H1 (cell line): ENCODE results near the gene SLC31A2. TPM values are rescaled to one million over a fixed set of nuclear protein-coding genes. Genes with fewer than 3 reads are reported as not detected.

Experiments used
- POLR2A ChIP-seq, 2 experiments: IDR thresholded peaks; 1 replicate in 1 of 2; 2 replicates in 1 of 2; pipeline ENCODE4 v1.6.1; 2011; ENCODE audit warnings: low read depth in 2 of 2, low read length in 2 of 2, mild to moderate bottlenecking in 2 of 2; ENCODE audit errors: control extremely low read depth in 1 of 2
- SIN3A ChIP-seq, 2 experiments: IDR thresholded peaks in 1 of 2; conservative IDR thresholded peaks in 1 of 2; 2 replicates each; pipeline ENCODE4 v1.6.1; 2011 to 2012; ENCODE audit warnings: low read length in 2 of 2, improper control_type of control experiment in 1 of 2, low read depth in 1 of 2, mild to moderate bottlenecking in 1 of 2
- TBP ChIP-seq: IDR thresholded peaks from 2 replicates; pipeline ENCODE4 v1.6.1; 2011; ENCODE audit warnings: low read depth, low read length, improper control_type of control experiment
- polyA plus RNA-seq, 7 experiments: library from polyadenylated mRNA; depleted of rRNA in 3 of 7; stranded (reverse) in 5 of 7; unstranded in 2 of 7; fragments of >200 nt in 5 of 7; fragments of 200-250 nt in 2 of 7; gene quantifications; 1 replicate in 5 of 7; 2 replicates in 1 of 7; 4 replicates in 1 of 7; pipeline versions ENCODE4 v1.2.1 to v1.2.3, GENCODE V29; 2011 to 2013; ENCODE audit warnings: missing spikeins in 2 of 7, mixed read lengths in 2 of 7
- total RNA-seq: library from RNA; stranded (reverse); fragmentation: NEBNext Ultra II Directional; extraction: Animal tissue kit (Norgen Biotek cat#: 25700); gene quantifications from 2 replicates; pipeline ENCODE4 v1.2.1, GENCODE V29; 2021
- TF ChIP-seq, protein P1 (sequence below): IDR thresholded peaks from 2 replicates; pipeline ENCODE4 v1.6.1; 2012; ENCODE audit warnings: low read length, inconsistent platforms

SLC31A2 gene
- total and polyA plus RNA-seq, 2 of the 8 experiments (the other 6 are each of a cell fraction or from before 2014, with no cell fraction given), result 2.0 to 2.9 TPM

DNA sequence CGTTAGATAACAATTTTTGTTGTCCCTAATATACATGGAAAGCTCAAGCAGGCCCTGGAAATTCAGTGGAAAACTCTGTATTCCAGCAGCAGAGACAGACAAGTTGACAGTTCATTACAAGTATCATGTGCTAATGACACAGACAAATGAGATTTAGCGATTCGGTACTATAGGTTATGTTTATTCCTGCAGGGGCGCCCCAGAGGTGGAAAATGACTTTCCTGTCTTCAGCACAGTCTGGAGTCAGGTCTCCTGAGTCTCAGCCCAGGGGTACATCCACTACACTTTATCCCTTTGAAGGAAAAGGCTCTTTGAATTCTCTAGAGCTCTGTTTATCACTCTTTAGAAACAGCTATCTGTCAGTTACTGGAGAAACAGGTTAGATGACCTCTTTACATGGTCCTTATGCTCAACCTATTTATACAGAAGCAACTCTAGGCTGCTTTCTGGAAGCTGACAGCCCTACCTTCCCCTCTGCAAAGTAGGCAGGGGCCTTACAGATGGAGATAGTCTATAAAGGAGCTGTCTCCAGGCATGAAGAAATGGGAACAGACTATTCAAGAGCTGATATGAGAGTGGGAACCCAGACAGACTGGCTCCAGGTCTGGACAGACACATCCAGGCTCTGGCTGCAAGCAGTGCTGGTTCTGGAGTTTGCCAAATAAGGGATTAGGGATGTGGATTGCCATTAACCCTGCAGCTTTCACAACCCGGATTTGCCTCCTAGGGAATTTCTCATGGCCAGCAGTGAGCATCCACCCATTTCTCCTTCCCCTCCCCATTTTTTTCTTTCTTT, 7.2 kb upstream of the SLC31A2 start (continued):
- TF ChIP-seq, protein P1, sequence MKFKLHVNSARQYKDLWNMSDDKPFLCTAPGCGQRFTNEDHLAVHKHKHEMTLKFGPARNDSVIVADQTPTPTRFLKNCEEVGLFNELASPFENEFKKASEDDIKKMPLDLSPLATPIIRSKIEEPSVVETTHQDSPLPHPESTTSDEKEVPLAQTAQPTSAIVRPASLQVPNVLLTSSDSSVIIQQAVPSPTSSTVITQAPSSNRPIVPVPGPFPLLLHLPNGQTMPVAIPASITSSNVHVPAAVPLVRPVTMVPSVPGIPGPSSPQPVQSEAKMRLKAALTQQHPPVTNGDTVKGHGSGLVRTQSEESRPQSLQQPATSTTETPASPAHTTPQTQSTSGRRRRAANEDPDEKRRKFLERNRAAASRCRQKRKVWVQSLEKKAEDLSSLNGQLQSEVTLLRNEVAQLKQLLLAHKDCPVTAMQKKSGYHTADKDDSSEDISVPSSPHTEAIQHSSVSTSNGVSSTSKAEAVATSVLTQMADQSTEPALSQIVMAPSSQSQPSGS, result no peak
- TF ChIP-seq TBP (no peak), SIN3A (conservative IDR thresholded peaks at IDR 0.05 in 1 of 2, IDR thresholded peaks at IDR 0.05 in 1 of 2; ENCODE audit: low read depth in 1 of 2, low read length in 2 of 2) (no peak), POLR2A (IDR thresholded peaks at IDR 0.05; ENCODE audit: control extremely low read depth in 1 of 2, low read depth in 2 of 2, low read length in 2 of 2) (no peak)
